ENCODE results near the gene SBK1. TPM values are rescaled to one million over a fixed set of nuclear protein-coding genes. Genes with fewer than 3 reads are reported as not detected.

Gene SBK1
- total and polyA plus RNA-seq, 4 donors: 0.90 to 2.7 (median 2.3) TPM

DNA sequence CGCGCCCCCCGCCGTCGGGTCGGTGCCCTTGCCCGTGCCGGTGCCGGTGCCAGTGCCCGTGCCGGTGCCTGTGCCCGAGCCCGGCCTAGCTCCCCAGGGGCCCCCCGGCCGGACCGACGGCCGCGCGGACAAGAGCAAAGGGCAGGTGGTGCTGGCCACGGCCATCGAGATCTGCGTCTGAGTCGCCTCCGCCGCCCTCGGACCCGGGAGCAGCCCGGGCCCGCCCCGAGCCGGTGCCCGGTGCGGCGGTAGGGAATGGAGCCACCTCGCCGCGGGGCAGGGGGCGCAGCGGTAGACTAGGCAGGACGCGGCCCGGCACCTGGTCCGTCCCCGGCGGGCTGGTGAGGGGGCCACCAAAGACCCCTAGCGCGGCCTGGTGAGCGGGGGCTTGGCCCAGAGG is 28.4 kb downstream of the SBK1 start:
- 96 to 98% methylated on average over 39 to 49 of the region's 49 CpGs for WGBS, 2 donors
- no peak for DNase-seq

DNA sequence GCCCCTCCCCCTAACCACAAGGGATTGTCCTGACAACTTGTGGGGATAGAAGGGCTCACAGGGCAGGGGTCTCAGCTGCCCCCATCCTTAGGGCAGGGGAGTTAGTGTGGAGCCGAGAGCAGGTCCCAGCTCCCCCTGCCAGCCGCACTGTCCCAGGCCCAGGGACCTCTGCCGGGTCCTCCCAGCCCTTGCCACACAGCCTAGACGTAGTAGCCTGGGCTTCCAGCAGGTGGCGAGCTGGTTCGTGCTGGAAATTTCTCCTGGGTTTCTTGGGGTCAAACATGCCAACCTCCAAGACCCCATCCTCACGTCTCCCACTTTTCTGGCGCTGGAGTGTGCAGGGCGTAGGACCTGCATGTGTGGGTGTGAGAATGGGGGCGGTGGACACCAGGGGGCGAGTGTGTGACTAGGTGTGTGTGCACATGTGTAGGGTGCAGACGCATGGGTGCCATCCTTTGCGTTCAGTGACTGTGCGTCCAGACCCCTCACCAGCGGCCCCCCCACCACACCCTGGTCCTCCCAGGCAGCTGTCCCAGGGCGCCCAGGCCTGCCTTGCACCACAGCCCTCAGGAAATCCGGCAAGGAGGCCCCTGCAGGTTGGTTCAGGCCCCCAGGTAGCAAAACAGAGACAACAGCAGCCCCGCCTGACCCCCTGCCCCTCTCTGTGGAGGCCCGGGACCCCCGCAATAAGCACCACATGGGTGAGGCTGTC is 29.5 kb downstream of the SBK1 start:
- ATAC-seq (ENCODE audit: insufficient read depth, low FRiP score): no peak
- peaks cover 0 to 2% (median 0%) of the 10 kb centered on the region in 4 donors for H3K36me3 ChIP-seq (ENCODE audit: control insufficient read depth in 4 of 4, insufficient read depth in 4 of 4, low read length in 4 of 4)
- WGBS, 2 donors: 75 to 79% methylated on average over 20 of the region's 20 CpGs

More for the DNA sequence above, 28.4 kb downstream of the SBK1 start:
- Histone ChIP-seq H3K36me3 (ENCODE audit: control insufficient read depth in 4 of 4, insufficient read depth in 4 of 4, low read length in 4 of 4) (peaks cover 0 to 2% (median 0%) of the 10 kb centered on the region in 4 donors), H3K27ac (ENCODE audit: low read depth in 1 of 2, low read length in 1 of 2) (no peak overlapping the region), H3K4me1 (ENCODE audit: control insufficient read depth in 5 of 5, insufficient read depth in 5 of 5, low read length in 5 of 5) (no peaks in the 10 kb centered on the region), H3K9me3 (ENCODE audit: control insufficient read depth in 4 of 4, insufficient read depth in 3 of 4, low read length in 3 of 4) (no peaks in the 10 kb centered on the region), H3K27me3 (ENCODE audit: control insufficient read depth in 3 of 3, insufficient read depth in 3 of 3, low read length in 2 of 3) (no peaks in the 10 kb centered on the region), H3K4me3 (no peak overlapping the region), H3K9ac (ENCODE audit: insufficient read depth in 1 of 2, low read length in 2 of 2) (no peak overlapping the region)
- ATAC-seq (ENCODE audit: insufficient read depth, low FRiP score): no peak
- no peak for TF ChIP-seq CTCF (IDR thresholded peaks at IDR 0.05; ENCODE audit: control extremely low read depth, extremely low read depth)

GRCh38 chr16:28324235-28324886 is 32.0 kb downstream of the SBK1 start:
- H3K27ac ChIP-seq (ENCODE audit: low read depth in 1 of 2, low read length in 1 of 2): no peak overlapping the region
- no peaks in the 10 kb centered on the region for H3K36me3 ChIP-seq (ENCODE audit: control insufficient read depth in 4 of 4, insufficient read depth in 4 of 4, low read length in 4 of 4)
- H3K4me3 ChIP-seq: no peak overlapping the region
- no peak overlapping the region for H3K9ac ChIP-seq (ENCODE audit: insufficient read depth in 1 of 2, low read length in 2 of 2)
- DNase-seq: no peak
- no peaks in the 10 kb centered on the region for H3K27me3 ChIP-seq (ENCODE audit: control insufficient read depth in 3 of 3, insufficient read depth in 3 of 3, low read length in 2 of 3)
- no peaks in the 10 kb centered on the region for H3K9me3 ChIP-seq (ENCODE audit: control insufficient read depth in 4 of 4, insufficient read depth in 3 of 4, low read length in 3 of 4)
- TF ChIP-seq CTCF (IDR thresholded peaks at IDR 0.05; ENCODE audit: control extremely low read depth, extremely low read depth): no peak
- 75 to 77% methylated on average over 5 of the region's 5 CpGs for WGBS, 2 donors
- H3K4me1 ChIP-seq (ENCODE audit: control insufficient read depth in 5 of 5, insufficient read depth in 5 of 5, low read length in 5 of 5): no peaks in the 10 kb centered on the region
- no peak for ATAC-seq (ENCODE audit: insufficient read depth, low FRiP score)

More for the DNA sequence above, 29.5 kb downstream of the SBK1 start:
- Histone ChIP-seq H3K9ac (ENCODE audit: insufficient read depth in 1 of 2, low read length in 2 of 2) (no peak overlapping the region), H3K27ac (ENCODE audit: low read depth in 1 of 2, low read length in 1 of 2) (no peak overlapping the region), H3K9me3 (ENCODE audit: control insufficient read depth in 4 of 4, insufficient read depth in 3 of 4, low read length in 3 of 4) (no peaks in the 10 kb centered on the region), H3K4me1 (ENCODE audit: control insufficient read depth in 5 of 5, insufficient read depth in 5 of 5, low read length in 5 of 5) (no peaks in the 10 kb centered on the region), H3K4me3 (no peak overlapping the region), H3K27me3 (ENCODE audit: control insufficient read depth in 3 of 3, insufficient read depth in 3 of 3, low read length in 2 of 3) (no peaks in the 10 kb centered on the region)
- TF ChIP-seq CTCF (IDR thresholded peaks at IDR 0.05; ENCODE audit: control extremely low read depth, extremely low read depth): peak; percentile 23
- no peak for DNase-seq
